ENCODE data around the gene NUTF2.

GRCh38 chr16:67825906-67826305, 20.8 kb upstream of the NUTF2 start:
- no peak for TF ChIP-seq EZH2 (IDR thresholded peaks at IDR 0.05; ENCODE audit: borderline replicate concordance, low read length)
- TF ChIP-seq CTCF (IDR thresholded peaks at IDR 0.05; ENCODE audit: low read length) = no peak

Data from OCI-LY1 (cell line).